Activated naive CD8-positive, alpha-beta T cell (primary cell): ENCODE measurements around the gene TMCO4.
"Not testable (repeated sequence)": the region's sequence is repeated elsewhere in the genome, so short reads cannot be mapped to it uniquely, and the experiment has no call there.

ENCODE experiments used
- H3K27ac Mint-ChIP-seq: one replicate; pipeline ENCODE4 v1.8.0; 2021; ENCODE audit warnings: mixed read lengths
- H3K27me3 Mint-ChIP-seq: one replicate; pipeline ENCODE4 v1.8.0; 2021; ENCODE audit warnings: mixed read lengths
- H3K36me3 Mint-ChIP-seq: one replicate; pipeline ENCODE4 v1.8.0; 2021; ENCODE audit warnings: mixed read lengths
- H3K4me1 Mint-ChIP-seq: one replicate; pipeline ENCODE4 v1.8.0; 2021; ENCODE audit warnings: low read depth, mixed read lengths
- H3K4me3 Mint-ChIP-seq: one replicate; pipeline ENCODE4 v1.8.0; 2021; ENCODE audit warnings: mild to moderate bottlenecking, mixed read lengths
- H3K9me3 Mint-ChIP-seq: one replicate; pipeline ENCODE4 v1.8.0; 2021; ENCODE audit warnings: low read depth, mixed read lengths

The TMCO4 gene

GRCh38 chr1:19799230-19800075 lies at the start of gene TMCO4:
TSS of gene TMCO4 (minus strand) at chr1:19799916. CDS start at chr1:19780758, 19,158 bp downstream.
- no peaks in the 10 kb centered on the region for H3K9me3 Mint-ChIP-seq
- H3K27me3 Mint-ChIP-seq, result no peaks in the 10 kb centered on the region
- peaks cover 4% of the 10 kb centered on the region for H3K36me3 Mint-ChIP-seq
- H3K4me1 Mint-ChIP-seq, result peaks cover 26% of the 10 kb centered on the region
- H3K27ac Mint-ChIP-seq, result peak within 1 kb of the TSS; percentile 96
- H3K4me3 Mint-ChIP-seq, result peak within 1 kb of the TSS; percentile 90

DNA sequence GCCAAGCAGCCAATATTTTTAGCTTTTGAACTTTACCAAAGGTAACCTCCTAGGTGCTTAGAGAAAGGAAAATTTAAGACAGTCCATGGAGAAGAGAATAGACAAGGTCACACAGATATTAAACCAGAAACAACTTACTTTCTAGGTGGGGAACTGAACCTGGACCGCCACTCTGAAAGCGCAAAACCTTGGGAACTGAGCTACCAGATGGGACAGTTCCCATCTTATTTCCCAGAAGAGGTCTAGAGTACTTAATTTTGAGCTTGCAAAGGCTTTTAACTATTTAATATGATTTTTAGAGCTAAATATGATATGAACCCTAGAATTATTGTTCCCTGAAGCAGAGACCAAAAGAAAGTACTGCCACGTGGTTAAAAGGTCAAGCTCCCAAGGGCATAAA lies 49.6 kb upstream of the TMCO4 start:
- H3K4me3 Mint-ChIP-seq, H3K9me3 Mint-ChIP-seq: not testable (repeated sequence)

DNA sequence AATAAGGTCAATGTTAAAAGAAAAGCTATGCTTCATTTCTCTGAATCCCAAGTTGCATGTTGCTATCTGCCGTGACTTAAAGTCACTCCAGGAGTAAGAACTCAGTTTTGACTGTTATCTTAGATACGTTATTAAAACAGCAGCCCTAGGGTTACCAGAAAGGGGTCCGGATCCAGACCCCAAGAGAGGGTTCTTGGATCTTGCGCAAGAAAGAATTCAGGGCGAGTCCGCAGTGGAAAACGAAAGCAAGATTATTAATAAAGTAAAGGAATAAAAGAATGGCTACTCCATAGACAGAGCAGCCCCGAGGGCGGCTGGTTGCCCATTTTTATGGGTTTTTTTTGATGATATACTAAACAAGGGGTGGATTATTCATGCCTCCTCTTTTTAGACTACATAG lies 47.6 kb upstream of the TMCO4 start:
- H3K4me3 Mint-ChIP-seq, H3K9me3 Mint-ChIP-seq, H3K4me1 Mint-ChIP-seq, H3K36me3 Mint-ChIP-seq, H3K27ac Mint-ChIP-seq: not testable (repeated sequence)
- peaks cover 11% of the 10 kb centered on the region for H3K27me3 Mint-ChIP-seq

More for the DNA sequence above, 49.6 kb upstream of the TMCO4 start:
- not testable (repeated sequence) for H3K4me1 Mint-ChIP-seq, H3K27ac Mint-ChIP-seq, H3K36me3 Mint-ChIP-seq
- peaks cover 11% of the 10 kb centered on the region for H3K27me3 Mint-ChIP-seq

- Mint-ChIP-seq H3K4me1 (no peaks in the 10 kb centered on the region), H3K27ac (no peak overlapping the region), H3K36me3 (no peaks in the 10 kb centered on the region), H3K4me3 (no peak overlapping the region), H3K9me3 (no peaks in the 10 kb centered on the region), H3K27me3 (peaks cover 11% of the 10 kb centered on the region)
These were observed 46.6 kb upstream of the TMCO4 start for GRCh38 chr1:19846338-19846737.

DNA sequence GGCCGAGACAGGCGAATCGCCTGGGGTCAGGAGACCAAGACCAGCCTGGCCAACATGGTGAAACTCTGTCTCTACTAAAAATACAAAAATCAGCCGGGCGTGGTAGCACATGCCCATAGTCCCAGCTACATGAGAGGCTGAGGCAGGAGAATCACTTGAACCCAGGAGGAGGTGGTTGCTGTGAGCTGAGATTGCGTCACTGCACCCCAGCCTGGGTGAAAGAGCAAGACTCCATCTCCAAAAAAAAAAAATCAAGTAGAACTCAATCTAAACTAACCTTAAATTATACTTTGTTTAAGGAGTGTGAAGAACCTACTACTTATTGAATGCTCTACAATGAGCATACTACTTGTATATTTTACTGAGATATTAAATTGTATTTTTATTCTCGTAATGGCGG lies 45.8 kb upstream of the TMCO4 start:
- Mint-ChIP-seq H3K27ac (no peak overlapping the region), H3K4me3 (no peak overlapping the region), H3K27me3 (peaks cover 14% of the 10 kb centered on the region), H3K36me3 (no peaks in the 10 kb centered on the region), H3K9me3 (no peaks in the 10 kb centered on the region), H3K4me1 (peaks cover under 1% of the 10 kb centered on the region)

- Mint-ChIP-seq H3K36me3 (no peaks in the 10 kb centered on the region), H3K27ac (no peak overlapping the region), H3K9me3 (no peaks in the 10 kb centered on the region), H3K27me3 (peaks cover 14% of the 10 kb centered on the region), H3K4me1 (peaks cover 2% of the 10 kb centered on the region), H3K4me3 (no peak overlapping the region)
These were observed 45.2 kb upstream of the TMCO4 start for GRCh38 chr1:19844731-19845495.

GRCh38 chr1:19840228-19840627 lies 40.5 kb upstream of the TMCO4 start:
- H3K27me3 Mint-ChIP-seq, result peaks cover 14% of the 10 kb centered on the region

DNA sequence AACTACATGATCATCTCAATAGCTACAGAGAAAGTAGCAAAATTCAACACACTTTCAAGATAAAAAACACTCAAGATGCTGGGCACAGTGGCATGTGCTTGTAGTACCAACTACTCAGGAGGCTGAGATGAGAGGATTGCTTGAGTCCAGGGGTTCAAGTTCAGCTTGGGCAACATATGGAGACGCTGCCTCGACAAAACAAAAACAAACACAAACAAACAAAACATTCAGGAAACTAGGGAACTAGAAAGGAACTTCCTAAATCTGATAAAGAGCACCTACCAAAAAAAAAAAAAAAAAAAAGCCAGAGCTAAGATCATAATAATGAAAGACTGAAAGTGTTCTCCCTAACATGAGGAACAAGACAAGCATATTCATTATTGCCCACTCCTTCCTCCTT lies 38.1 kb upstream of the TMCO4 start:
- H3K36me3 Mint-ChIP-seq, result peaks cover 1% of the 10 kb centered on the region
- H3K4me3 Mint-ChIP-seq, result no peak overlapping the region
- peaks cover 2% of the 10 kb centered on the region for H3K4me1 Mint-ChIP-seq
- no peaks in the 10 kb centered on the region for H3K9me3 Mint-ChIP-seq
- peaks cover 9% of the 10 kb centered on the region for H3K27me3 Mint-ChIP-seq
- no peak overlapping the region for H3K27ac Mint-ChIP-seq

More at GRCh38 chr1:19840228-19840627, 40.5 kb upstream of the TMCO4 start:
- Mint-ChIP-seq H3K27ac (no peak overlapping the region), H3K4me3 (no peak overlapping the region), H3K36me3 (no peaks in the 10 kb centered on the region), H3K9me3 (no peaks in the 10 kb centered on the region), H3K4me1 (peaks cover 2% of the 10 kb centered on the region)

DNA sequence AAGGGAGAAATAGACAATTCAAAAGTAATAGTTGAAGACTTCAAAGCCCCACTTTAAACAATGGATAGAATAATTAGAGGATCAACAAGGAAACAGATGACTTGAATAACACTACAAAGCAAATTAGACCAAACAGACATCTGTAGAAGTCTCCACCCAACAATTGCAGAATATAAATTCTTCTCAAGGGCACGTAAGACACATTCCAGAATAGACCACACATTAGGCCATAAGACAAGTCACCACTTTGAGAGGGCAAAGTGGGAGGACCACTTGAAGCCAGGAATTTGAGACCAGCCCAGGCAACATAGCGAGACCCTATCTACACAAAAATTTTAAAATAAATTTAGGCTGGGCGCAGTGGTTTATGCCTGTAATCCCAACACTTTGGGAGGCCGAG lies 35.9 kb upstream of the TMCO4 start:
- peaks cover 5% of the 10 kb centered on the region for H3K9me3 Mint-ChIP-seq
- H3K4me3 Mint-ChIP-seq, result no peak overlapping the region
- H3K4me1 Mint-ChIP-seq, result peaks cover 2% of the 10 kb centered on the region
- peaks cover 11% of the 10 kb centered on the region for H3K36me3 Mint-ChIP-seq
- peaks cover 18% of the 10 kb centered on the region for H3K27me3 Mint-ChIP-seq
- H3K27ac Mint-ChIP-seq, result no peak overlapping the region

GRCh38 chr1:19831441-19831840 lies 31.7 kb upstream of the TMCO4 start:
- peaks cover 5% of the 10 kb centered on the region for H3K9me3 Mint-ChIP-seq
- H3K27me3 Mint-ChIP-seq, result peaks cover 27% of the 10 kb centered on the region
- no peak overlapping the region for H3K4me3 Mint-ChIP-seq
- no peak overlapping the region for H3K27ac Mint-ChIP-seq
- peaks cover 12% of the 10 kb centered on the region for H3K36me3 Mint-ChIP-seq
- H3K4me1 Mint-ChIP-seq, result no peaks in the 10 kb centered on the region

GRCh38 chr1:19828546-19828945 lies 28.8 kb upstream of the TMCO4 start:
- Mint-ChIP-seq H3K4me1 (no peaks in the 10 kb centered on the region), H3K4me3 (no peak overlapping the region), H3K27ac (no peak overlapping the region), H3K36me3 (peaks cover 12% of the 10 kb centered on the region), H3K9me3 (peaks cover 5% of the 10 kb centered on the region), H3K27me3 (peaks cover 25% of the 10 kb centered on the region)

GRCh38 chr1:19825298-19825697 lies 25.6 kb upstream of the TMCO4 start:
- peaks cover 11% of the 10 kb centered on the region for H3K27me3 Mint-ChIP-seq
- no peaks in the 10 kb centered on the region for H3K9me3 Mint-ChIP-seq
- H3K4me3 Mint-ChIP-seq, result no peak overlapping the region
- no peak overlapping the region for H3K27ac Mint-ChIP-seq
- H3K36me3 Mint-ChIP-seq, result no peaks in the 10 kb centered on the region
- H3K4me1 Mint-ChIP-seq, result no peaks in the 10 kb centered on the region

- no peaks in the 10 kb centered on the region for H3K9me3 Mint-ChIP-seq
- H3K27ac Mint-ChIP-seq, result no peak overlapping the region
- H3K27me3 Mint-ChIP-seq, result peaks cover 10% of the 10 kb centered on the region
- H3K4me1 Mint-ChIP-seq, result no peaks in the 10 kb centered on the region
- no peaks in the 10 kb centered on the region for H3K36me3 Mint-ChIP-seq
- H3K4me3 Mint-ChIP-seq, result no peak overlapping the region
These were observed 24.8 kb upstream of the TMCO4 start for GRCh38 chr1:19824541-19824940.

GRCh38 chr1:19824036-19824435 lies 24.3 kb upstream of the TMCO4 start:
- H3K4me1 Mint-ChIP-seq, result no peaks in the 10 kb centered on the region
- no peak overlapping the region for H3K4me3 Mint-ChIP-seq
- H3K27ac Mint-ChIP-seq, result no peak overlapping the region
- H3K36me3 Mint-ChIP-seq, result no peaks in the 10 kb centered on the region
- H3K27me3 Mint-ChIP-seq, result peaks cover 5% of the 10 kb centered on the region
- no peaks in the 10 kb centered on the region for H3K9me3 Mint-ChIP-seq

DNA sequence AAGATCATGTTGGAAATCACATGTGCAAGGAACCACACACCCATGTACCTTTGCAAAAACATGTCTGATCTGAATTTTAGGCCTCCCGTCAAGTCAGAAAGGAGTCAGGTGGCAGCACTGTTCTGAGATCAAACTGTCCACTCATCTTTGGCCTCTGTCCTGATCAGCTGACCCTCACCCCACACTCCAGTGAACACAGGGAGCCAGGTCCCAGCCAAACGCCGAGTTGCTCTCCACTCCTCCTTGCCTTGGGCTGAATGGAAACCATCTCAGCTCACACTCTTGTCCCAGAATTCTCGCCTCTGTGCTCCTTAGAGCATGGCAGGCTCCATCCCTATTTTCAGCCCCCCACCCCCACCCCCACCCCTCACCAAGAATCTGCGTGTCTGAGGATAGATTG lies 20.0 kb upstream of the TMCO4 start:
- Mint-ChIP-seq H3K4me1 (no peaks in the 10 kb centered on the region), H3K27ac (no peak overlapping the region), H3K36me3 (no peaks in the 10 kb centered on the region), H3K9me3 (no peaks in the 10 kb centered on the region), H3K4me3 (no peak overlapping the region), H3K27me3 (no peaks in the 10 kb centered on the region)
